Muscle of leg (tissue), 11 donors: ENCODE data around the gene NDOR1. TPM values are rescaled to one million over a fixed set of nuclear protein-coding genes. Genes with fewer than 3 reads are reported as not detected.
A peak's percentile ranks its signal among the peaks of the same experiment; 100 is the strongest.
"Not testable (repeated sequence)": the region's sequence is repeated elsewhere in the genome, so short reads cannot be mapped to it uniquely, and the experiment has no call there.

Experiments
- DNase-seq: peaks from one replicate; pipeline ENCODE4 v3.0.0; 2013
- H3K27ac ChIP-seq: one replicate; pipeline ENCODE4 v1.5.1; 2013; ENCODE audit warnings: mild to moderate bottlenecking, low read length, control low read depth
- H3K27me3 ChIP-seq: one replicate; pipeline ENCODE4 v1.6.1; 2013; ENCODE audit warnings: low read length; ENCODE audit not compliant: control insufficient read depth, insufficient read depth
- H3K36me3 ChIP-seq: one replicate; pipeline ENCODE4 v1.6.1; 2013; ENCODE audit warnings: low read length; ENCODE audit not compliant: control insufficient read depth, insufficient read depth
- H3K4me1 ChIP-seq: one replicate; pipeline ENCODE4 v1.6.1; 2013; ENCODE audit warnings: low read length; ENCODE audit not compliant: control insufficient read depth, insufficient read depth
- H3K4me3 ChIP-seq: one replicate; pipeline ENCODE4 v1.5.1; 2013; ENCODE audit warnings: low read length, control low read depth
- H3K9me3 ChIP-seq: replicated peaks from 2 replicates; pipeline ENCODE4 v1.6.1; 2013; ENCODE audit warnings: low read depth, low read length; ENCODE audit not compliant: control insufficient read depth
- WGBS: methylation state at CpG from one replicate; pipeline ENCODE4 v1.1.5; 2013; ENCODE audit warnings: missing lambda C conversion rate; ENCODE audit not compliant: insufficient coverage; 5-methylcytosine and 5-hydroxymethylcytosine counted together
- polyA plus RNA-seq, 8 donors: library from polyadenylated mRNA; unstranded; fragments of 120-200 nt; gene quantifications; one replicate each; pipeline versions ENCODE4 v1.2.1 to v1.2.3, GENCODE V29; 2013; ENCODE audit warnings: inconsistent platforms in 1 of 8, low replicate concordance in 1 of 8; ENCODE audit not compliant: insufficient read length in 8 of 8, insufficient read depth in 1 of 8
- total RNA-seq: library from RNA; stranded (reverse); fragments of 120-200 nt; gene quantifications from one replicate; pipeline ENCODE4 v1.2.4, GENCODE V29; 2013

The NDOR1 gene
- total and polyA plus RNA-seq, 9 donors, result 3.1 to 10.8 (median 8.0) TPM

DNA sequence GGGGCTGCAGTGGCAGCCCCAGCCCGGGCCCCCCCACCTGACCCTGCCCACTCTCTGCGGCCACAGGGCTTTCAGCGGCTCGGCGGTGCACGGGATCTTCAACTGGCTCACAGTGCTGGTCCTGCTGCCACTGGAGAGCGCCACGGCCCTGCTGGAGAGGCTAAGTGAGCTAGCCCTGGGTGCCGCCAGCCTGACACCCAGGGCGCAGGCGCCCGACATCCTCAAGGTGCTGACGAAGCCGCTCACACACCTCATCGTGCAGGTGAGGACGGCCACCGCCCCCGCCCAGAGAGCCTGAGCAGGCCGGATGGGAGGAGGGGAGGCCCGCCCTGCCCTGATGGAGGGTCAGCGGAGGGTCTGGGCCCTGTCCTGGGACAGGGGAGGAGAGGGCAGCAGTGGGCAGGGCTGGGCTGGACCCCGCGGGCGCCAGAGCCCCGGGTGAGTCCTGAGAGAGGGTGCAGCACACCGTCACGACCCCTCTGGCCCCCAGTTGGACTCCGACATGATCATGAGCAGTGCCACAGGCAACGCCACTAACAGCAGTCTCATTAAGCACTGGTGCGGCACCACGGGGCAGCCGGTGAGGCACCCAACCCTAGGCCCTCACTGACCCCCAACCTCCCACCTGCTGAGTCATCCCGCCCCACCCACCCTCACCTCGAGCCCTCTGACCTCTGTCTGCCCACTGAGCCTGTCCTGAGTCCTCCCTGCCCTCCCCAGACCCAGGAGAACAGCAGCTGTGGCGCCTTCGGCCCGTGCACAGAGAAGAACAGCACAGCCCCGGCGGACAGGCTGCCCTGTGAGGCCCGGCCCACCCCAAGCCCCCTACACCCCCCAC, 27.9 kb downstream of the NDOR1 start:
- 77% methylated on average over 28 of the region's 40 CpGs for WGBS
- Histone ChIP-seq H3K9me3 (no peaks in the 10 kb centered on the region), H3K4me3 (no peak overlapping the region), H3K36me3 (no peaks in the 10 kb centered on the region), H3K27ac (no peak overlapping the region), H3K27me3 (peaks cover 32% of the 10 kb centered on the region), H3K4me1 (peaks cover 43% of the 10 kb centered on the region)
- no peak for DNase-seq

DNA sequence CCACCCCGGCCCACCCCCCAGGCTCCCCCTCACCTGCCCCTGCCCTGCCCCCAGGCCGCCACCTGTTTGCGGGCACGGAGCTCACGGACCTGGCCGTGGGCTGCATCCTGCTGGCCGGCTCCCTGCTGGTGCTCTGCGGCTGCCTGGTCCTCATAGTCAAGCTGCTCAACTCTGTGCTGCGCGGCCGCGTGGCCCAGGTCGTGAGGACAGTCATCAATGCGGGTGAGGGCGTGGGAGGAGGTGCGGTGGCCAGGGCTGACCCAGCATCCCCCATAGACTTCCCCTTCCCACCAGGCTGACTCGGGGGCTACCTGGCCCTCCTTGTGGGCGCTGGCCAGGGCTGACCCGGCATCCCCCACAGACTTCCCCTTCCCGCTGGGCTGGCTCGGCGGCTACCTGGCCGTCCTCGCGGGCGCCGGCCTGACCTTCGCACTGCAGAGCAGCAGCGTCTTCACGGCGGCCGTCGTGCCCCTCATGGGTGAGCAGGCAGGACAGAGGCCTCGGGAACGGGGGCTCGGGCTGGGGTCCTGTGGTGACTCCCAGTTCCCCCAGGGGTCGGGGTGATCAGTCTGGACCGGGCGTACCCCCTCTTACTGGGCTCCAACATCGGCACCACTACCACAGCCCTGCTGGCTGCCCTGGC, 28.7 kb downstream of the NDOR1 start:
- 64% methylated on average over 25 of the region's 40 CpGs for WGBS
- Histone ChIP-seq H3K4me3 (no peak overlapping the region), H3K27ac (no peak overlapping the region), H3K4me1 (peaks cover 52% of the 10 kb centered on the region), H3K27me3 (peaks cover 30% of the 10 kb centered on the region), H3K9me3 (no peaks in the 10 kb centered on the region), H3K36me3 (no peaks in the 10 kb centered on the region)
- no peak for DNase-seq

- WGBS, result 64% methylated on average over 17 of the region's 18 CpGs
Observed at GRCh38 chr9:137234758-137235423, 29.4 kb downstream of the NDOR1 start.

DNA sequence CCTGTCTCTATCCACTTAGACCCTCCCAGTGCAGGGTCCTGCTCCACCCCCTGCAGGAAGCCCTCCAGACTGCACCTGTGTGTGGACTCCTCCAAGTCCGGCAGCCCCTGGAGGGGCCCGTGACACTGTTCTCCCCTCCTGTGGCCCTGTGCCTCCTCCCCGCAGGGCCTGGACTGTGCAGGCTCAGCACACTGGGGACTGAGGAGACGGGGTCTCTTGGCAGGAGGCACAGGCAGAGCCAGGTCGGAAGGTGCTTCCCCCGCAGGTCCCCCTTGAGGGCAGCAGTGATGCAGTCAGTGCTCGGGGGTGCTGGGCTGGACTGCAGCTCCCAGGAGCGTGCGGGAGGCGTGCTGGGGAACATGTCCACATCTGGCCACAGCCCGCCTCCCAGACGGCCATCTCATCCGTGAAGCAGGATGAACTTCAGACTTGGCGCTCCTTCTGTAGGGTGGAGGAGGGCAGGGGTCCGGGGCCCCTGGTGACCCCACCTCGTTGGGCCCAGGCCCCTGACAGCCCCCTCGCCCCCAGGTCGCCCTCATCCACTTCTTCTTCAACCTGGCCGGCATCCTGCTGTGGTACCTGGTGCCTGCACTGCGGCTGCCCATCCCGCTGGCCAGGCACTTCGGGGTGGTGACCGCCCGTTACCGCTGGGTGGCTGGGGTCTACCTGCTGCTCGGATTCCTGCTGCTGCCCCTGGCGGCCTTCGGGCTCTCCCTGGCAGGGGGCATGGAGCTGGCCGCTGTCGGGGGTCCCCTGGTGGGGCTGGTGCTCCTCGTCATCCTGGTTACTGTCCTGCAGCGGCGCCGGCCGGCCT, 30.1 kb downstream of the NDOR1 start:
- Histone ChIP-seq H3K4me1 (peaks cover 58% of the 10 kb centered on the region), H3K4me3 (peak overlapping the region; percentile 14), H3K36me3 (no peaks in the 10 kb centered on the region), H3K27me3 (peaks cover 23% of the 10 kb centered on the region), H3K9me3 (no peaks in the 10 kb centered on the region), H3K27ac (peak overlapping the region; percentile 64)
- no peak for DNase-seq
- 52% methylated on average over 35 of the region's 35 CpGs for WGBS

More at GRCh38 chr9:137234758-137235423, 29.4 kb downstream of the NDOR1 start:
- Histone ChIP-seq H3K27ac (no peak overlapping the region), H3K36me3 (no peaks in the 10 kb centered on the region), H3K9me3 (no peaks in the 10 kb centered on the region), H3K4me1 (peaks cover 58% of the 10 kb centered on the region), H3K4me3 (no peak overlapping the region), H3K27me3 (peaks cover 27% of the 10 kb centered on the region)
- DNase-seq, result no peak

GRCh38 chr9:137236238-137236935, 30.9 kb downstream of the NDOR1 start:
- DNase-seq, result peak; percentile 83
- H3K27ac ChIP-seq, result peak overlapping the region; percentile 98
- H3K9me3 ChIP-seq, result no peaks in the 10 kb centered on the region
- H3K27me3 ChIP-seq, result peaks cover 23% of the 10 kb centered on the region
- H3K4me1 ChIP-seq, result peaks cover 58% of the 10 kb centered on the region
- 9% methylated on average over 27 of the region's 31 CpGs for WGBS
- peak overlapping the region; percentile 31 for H3K4me3 ChIP-seq
- H3K36me3 ChIP-seq, result no peaks in the 10 kb centered on the region

DNA sequence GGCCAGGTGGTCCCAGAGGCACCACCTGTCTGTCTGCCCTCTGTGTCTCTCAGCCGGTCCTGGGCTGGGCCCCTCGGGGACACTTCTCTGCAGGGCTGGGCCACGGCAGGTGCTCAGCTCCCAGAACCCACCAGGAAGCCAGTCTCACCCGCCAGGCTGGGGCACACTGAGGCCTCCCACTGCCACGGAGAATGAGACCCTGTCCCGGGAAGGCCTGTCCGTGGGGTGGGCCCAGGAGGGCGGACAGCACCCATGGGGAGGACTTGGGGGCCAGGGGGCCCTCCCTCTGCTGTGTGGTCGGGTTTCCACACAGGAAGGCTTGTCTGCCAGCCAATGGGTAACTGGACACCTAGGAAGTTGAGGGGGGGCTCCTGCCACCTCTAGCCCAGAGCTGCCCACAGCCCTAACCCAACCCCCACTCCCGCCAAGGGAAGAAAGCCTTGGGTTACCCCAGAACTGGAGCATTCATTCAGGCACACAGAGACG, 31.5 kb downstream of the NDOR1 start:
- peak overlapping the region; percentile 98 for H3K27ac ChIP-seq
- DNase-seq, result peak; percentile 64
- no peaks in the 10 kb centered on the region for H3K9me3 ChIP-seq
- peaks cover 20% of the 10 kb centered on the region for H3K27me3 ChIP-seq
- H3K4me3 ChIP-seq, result peak overlapping the region; percentile 31
- WGBS, result 29% methylated on average over 7 of the region's 11 CpGs
- H3K36me3 ChIP-seq, result peaks cover 2% of the 10 kb centered on the region
- H3K4me1 ChIP-seq, result peaks cover 59% of the 10 kb centered on the region

DNA sequence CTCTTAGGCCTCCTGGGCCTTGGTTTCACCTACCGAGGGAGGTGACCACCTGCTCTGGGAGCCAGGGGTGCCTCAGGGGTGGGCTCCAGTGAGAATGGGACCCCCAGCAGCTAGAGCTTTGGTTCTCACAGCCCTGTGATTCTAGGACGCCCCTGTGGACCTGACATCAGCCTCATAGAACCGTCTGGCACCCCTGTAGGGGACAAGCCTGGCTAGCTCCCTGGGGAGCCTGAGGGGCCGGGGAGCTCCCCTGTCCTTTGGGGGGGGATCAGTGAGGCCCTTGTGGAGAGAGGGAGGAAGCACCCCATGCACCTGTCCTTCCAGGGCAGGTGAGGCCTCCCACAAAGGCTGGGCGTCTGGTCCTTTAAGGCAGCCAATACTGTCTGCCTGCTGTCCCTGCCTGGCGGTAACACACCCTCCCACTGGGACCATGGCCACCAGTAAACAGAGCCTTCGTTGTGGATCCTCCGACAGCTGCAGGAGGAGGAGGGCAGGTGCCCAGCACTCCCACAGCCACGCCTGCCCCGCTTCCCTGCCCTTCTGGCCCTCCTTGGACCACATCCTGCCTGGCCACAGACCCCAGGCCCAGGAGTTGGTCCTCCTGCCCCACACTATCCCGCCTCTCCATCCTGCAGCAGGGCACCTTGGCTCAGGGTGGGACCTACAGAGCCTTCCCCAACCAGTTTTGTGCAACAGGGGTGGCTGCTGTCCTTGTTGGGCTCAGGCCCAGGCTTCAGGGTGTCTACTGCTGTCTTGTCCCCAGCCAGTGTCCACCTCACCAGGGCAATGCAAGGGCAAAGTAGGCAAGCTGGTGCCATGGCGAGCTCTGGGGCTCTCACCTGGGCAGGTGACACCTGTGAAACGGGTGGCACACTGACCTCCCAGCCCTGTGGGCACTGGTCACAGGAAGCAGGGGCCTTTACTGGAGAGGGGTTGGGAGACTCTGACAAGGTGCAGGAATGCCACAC, 32.5 kb downstream of the NDOR1 start:
- peak overlapping the region; percentile 98 for H3K27ac ChIP-seq
- peaks cover 12% of the 10 kb centered on the region for H3K36me3 ChIP-seq
- H3K4me1 ChIP-seq, result peaks cover 65% of the 10 kb centered on the region
- peak overlapping the region; percentile 11 for H3K4me3 ChIP-seq
- H3K9me3 ChIP-seq, result no peaks in the 10 kb centered on the region
- DNase-seq, result peak; percentile 83
- H3K27me3 ChIP-seq, result peaks cover 11% of the 10 kb centered on the region
- 58% methylated on average over 10 of the region's 13 CpGs for WGBS

DNA sequence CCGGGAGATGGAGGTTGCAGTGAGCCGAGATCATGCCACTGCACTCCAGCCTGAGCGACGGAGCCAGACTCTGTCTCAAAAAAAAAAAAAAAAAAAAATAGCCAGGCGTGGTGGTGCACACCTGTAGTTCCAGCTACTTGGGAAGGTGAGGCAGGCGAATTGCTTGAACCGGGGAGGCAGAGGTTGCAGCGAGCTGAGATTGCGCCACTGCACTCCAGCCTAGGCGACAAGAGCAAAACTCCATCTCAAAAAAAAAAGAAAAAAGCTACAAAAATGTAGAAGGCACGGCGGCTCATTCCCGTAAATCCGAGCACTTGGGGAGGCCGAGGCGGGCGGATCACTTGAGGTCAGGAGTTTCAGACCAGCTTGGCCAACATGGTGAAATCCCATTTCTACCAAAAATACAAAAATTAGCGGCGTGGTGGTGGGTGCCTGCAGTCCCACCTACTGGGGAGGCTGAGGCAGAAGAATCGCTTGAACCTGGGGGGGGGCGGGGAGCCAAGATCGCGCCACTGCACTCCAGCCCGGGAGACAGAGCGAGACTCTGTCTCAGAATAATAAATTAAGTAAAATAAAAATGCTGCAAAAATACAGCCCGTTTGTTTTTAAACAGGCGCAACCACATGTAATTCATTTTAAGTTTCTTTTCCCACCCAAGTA, 34.2 kb downstream of the NDOR1 start:
- H3K27ac ChIP-seq, result peak overlapping the region; percentile 98
- H3K4me3 ChIP-seq, result peak overlapping the region; percentile 72
- 92% methylated on average over 4 of the region's 27 CpGs for WGBS
- DNase-seq, H3K27me3 ChIP-seq, H3K9me3 ChIP-seq: not testable (repeated sequence)
- peaks cover 25% of the 10 kb centered on the region for H3K36me3 ChIP-seq
- H3K4me1 ChIP-seq, result peaks cover 77% of the 10 kb centered on the region
